ENCODE results near the gene CYP3A7. TPM values are rescaled to one million over a fixed set of nuclear protein-coding genes. Genes with fewer than 3 reads are reported as not detected.

The CYP3A7 gene
- total and polyA plus RNA-seq, 9 donors: 0.04 to 0.36 (median 0.29) TPM; not detected in 3

DNA sequence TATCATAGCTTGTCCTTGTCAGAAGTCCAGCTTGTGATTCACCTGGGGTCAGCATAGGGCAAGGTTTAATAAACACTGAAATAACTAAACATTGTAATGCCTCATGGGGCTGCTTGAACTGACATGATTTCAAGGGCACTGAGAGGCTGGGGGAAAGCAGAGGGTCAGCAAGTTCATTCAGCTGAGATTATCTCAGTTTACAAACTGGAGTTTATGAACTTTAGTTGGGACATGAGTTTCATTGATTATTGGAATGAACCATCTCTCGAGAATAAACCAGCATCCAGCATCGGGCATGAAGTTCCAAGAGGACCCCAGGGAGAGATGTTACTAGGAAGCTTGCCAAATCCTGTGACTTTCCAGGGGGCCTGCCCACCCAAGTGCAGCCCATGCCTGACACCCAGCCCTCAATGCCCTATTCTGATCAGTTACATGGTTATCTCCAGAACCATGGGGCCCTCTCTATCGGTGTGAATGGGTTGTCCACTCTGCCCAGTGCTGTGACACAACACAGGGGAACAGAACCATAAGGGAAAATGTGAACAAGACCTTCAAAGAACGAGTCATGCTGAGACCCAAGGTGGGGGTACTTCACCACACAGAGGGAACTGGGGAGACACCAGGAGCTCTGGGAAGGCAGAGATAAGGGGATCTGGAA lies 7.9 kb upstream of the CYP3A7 start:
- no peaks in the 10 kb centered on the region for H3K36me3 ChIP-seq
- TF ChIP-seq EP300 (IDR thresholded peaks at IDR 0.05) (no peak), POLR2A (IDR thresholded peaks at IDR 0.05) (no peak)
- TF ChIP-seq, protein P1, sequence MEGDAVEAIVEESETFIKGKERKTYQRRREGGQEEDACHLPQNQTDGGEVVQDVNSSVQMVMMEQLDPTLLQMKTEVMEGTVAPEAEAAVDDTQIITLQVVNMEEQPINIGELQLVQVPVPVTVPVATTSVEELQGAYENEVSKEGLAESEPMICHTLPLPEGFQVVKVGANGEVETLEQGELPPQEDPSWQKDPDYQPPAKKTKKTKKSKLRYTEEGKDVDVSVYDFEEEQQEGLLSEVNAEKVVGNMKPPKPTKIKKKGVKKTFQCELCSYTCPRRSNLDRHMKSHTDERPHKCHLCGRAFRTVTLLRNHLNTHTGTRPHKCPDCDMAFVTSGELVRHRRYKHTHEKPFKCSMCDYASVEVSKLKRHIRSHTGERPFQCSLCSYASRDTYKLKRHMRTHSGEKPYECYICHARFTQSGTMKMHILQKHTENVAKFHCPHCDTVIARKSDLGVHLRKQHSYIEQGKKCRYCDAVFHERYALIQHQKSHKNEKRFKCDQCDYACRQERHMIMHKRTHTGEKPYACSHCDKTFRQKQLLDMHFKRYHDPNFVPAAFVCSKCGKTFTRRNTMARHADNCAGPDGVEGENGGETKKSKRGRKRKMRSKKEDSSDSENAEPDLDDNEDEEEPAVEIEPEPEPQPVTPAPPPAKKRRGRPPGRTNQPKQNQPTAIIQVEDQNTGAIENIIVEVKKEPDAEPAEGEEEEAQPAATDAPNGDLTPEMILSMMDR (IDR thresholded peaks at IDR 0.05): no peak
- 82 to 90% (median 84%) methylated on average over 4 of the region's 4 CpGs for whole genome bisulfite sequencing, 3 donors
- H3K27ac ChIP-seq: no peak overlapping the region
- no peak for DNase-seq
- intact Hi-C loops (cut with DNase I): no loop called here
- no peaks in the 10 kb centered on the region for H3K27me3 ChIP-seq
- H3K9me3 ChIP-seq: no peaks in the 10 kb centered on the region
- no peaks in the 10 kb centered on the region for H3K4me1 ChIP-seq (ENCODE audit: insufficient read depth)
- no peak overlapping the region for H3K4me3 ChIP-seq

DNA sequence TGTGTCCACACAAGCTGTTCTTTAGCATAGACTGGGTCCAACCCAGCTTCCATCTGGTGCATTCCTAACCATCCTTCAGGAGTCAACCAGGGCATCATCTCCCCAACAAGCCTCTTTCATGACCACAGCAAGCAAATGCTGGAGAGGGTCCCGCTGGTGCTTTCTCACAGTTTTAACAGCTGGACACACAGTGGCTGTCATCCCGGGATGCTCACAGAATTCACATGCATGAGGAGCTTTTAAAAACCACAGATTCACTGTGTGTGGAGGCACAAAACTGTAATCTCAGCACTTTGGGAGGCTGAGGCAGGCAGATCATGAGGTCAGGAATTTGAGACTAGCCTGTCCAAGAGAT lies 6.4 kb upstream of the CYP3A7 start:
- no peaks in the 10 kb centered on the region for H3K27me3 ChIP-seq
- H3K4me3 ChIP-seq: no peak overlapping the region
- no peaks in the 10 kb centered on the region for H3K4me1 ChIP-seq (ENCODE audit: insufficient read depth)
- H3K9me3 ChIP-seq: no peaks in the 10 kb centered on the region
- intact Hi-C loops (cut with DNase I): no loop called here
- no peaks in the 10 kb centered on the region for H3K36me3 ChIP-seq
- DNase-seq: no peak
- WGBS, 3 donors: 89 to 93% (median 93%) methylated on average over 2 of the region's 2 CpGs
- TF ChIP-seq POLR2A (IDR thresholded peaks at IDR 0.05): no peak
- TF ChIP-seq EP300 (IDR thresholded peaks at IDR 0.05): no peak
- TF ChIP-seq, protein P1 (IDR thresholded peaks at IDR 0.05): no peak
- no peak overlapping the region for H3K27ac ChIP-seq

DNA sequence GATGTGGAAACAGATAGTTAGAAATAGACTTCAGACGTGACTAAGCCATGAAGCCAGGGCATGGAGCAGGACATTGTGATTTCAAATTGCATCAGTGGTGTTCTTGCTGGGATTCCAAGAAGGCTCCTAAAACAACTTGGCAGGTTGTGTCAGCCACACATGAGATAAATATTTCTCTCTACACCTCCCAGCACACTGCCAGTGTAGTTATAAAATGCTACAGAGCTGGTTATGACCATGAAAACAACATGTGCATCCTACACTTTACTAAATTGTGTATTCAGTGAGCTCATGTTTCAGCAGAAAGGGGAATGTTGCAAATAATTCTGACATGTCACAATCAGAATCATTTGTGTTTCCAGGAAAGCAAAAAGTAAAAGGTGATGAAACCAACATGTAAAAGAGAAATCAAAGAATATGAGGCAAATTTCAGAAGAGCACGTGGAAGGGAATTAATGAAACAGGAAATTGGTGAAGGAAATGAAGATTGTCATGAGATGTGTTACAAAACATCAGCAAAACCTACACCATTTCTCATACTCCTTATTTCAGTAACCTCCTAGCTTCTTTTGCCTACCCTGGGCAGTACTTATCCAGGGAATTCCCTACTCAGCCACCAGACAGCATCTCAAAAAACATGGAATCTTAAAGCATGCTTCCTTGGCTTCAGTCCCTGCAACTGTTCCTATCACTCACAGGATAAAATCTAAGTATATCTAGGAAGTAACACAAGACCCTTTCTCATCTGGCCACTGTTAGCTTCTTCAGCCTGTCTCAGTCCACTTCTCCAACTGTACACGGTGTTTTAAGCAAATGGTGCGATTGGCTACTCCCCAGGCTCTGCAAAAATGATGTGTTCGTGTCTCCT lies 5.8 kb upstream of the CYP3A7 start:
- Histone ChIP-seq H3K9me3 (no peaks in the 10 kb centered on the region), H3K27ac (no peak overlapping the region), H3K4me1 (ENCODE audit: insufficient read depth) (no peaks in the 10 kb centered on the region), H3K4me3 (no peak overlapping the region), H3K36me3 (no peaks in the 10 kb centered on the region), H3K27me3 (no peaks in the 10 kb centered on the region)
- no peak for DNase-seq
- intact Hi-C loops (cut with DNase I): no loop called here
- 78 to 82% (median 81%) methylated on average over 5 of the region's 5 CpGs for WGBS, 3 donors
- no peak for TF ChIP-seq POLR2A (IDR thresholded peaks at IDR 0.05)
- TF ChIP-seq, protein P1 (IDR thresholded peaks at IDR 0.05): no peak
- TF ChIP-seq EP300 (IDR thresholded peaks at IDR 0.05): no peak

DNA sequence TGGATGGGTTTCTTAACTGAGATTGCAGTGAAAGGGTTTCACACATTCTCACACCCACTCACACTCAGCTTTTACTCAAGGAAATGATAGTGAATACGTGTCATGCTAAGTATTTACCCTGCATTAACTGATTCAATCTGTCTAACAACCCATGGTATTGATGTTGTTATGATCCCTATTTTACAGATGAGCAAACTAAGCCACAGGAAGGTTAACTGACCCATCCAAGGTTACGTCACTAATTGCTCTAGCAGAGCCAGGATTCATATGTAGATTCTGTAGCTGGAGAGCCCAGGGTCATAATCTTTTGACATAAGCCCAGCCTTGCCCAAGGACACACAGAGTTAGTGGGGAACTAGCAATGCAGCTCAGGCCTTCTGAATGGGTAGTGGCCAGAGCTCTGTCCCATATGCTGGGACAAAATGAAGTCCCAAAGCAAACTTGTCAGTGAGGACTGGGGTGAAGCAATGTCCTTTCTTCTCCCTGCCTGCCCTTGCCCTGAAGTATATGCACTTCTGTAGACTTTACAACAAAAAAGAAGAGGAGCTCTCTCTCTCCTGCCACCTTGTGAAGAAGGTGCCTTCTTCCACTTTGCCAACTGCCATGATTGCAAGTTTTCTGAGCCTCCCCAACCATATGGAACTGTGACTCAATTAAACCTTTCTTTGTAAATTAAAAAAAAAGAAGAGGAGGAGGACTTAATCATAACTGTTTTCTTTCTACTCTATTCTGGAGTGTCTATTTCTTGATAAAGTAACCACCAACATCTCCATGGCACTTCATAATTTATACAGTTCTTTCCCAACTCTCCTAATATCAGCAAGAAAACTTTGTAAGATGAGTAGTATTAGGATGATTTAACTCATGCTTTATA lies 4.9 kb upstream of the CYP3A7 start:
- H3K4me3 ChIP-seq: no peak overlapping the region
- H3K36me3 ChIP-seq: no peaks in the 10 kb centered on the region
- no peak overlapping the region for H3K27ac ChIP-seq
- no peak for DNase-seq
- H3K27me3 ChIP-seq: no peaks in the 10 kb centered on the region
- TF ChIP-seq POLR2A (IDR thresholded peaks at IDR 0.05) (no peak), EP300 (IDR thresholded peaks at IDR 0.05) (no peak)
- TF ChIP-seq, protein P1 (IDR thresholded peaks at IDR 0.05): no peak
- H3K9me3 ChIP-seq: no peaks in the 10 kb centered on the region
- WGBS, 3 donors: 79 to 86% (median 80%) methylated on average over 2 of the region's 2 CpGs
- no peaks in the 10 kb centered on the region for H3K4me1 ChIP-seq (ENCODE audit: insufficient read depth)
- intact Hi-C loops (cut with DNase I): no loop called here
